IMR-90 (cell line): ENCODE data around the gene MAGEA3. TPM values are rescaled to one million over a fixed set of nuclear protein-coding genes. Genes with fewer than 3 reads are reported as not detected.

ENCODE experiments used
- ATAC-seq: fragments of 200-7000 bp; cut with Tn5 transposase; 2 replicates; pipeline ENCODE4 v1.9.1; 2020; ENCODE audit warnings: low read depth, mild to moderate bottlenecking, moderate library complexity
- BruUV-seq: library from RNA; stranded (reverse); fragments of 400-500 nt; replicated peaks from 2 replicates; lab custom pipeline; 2021; lab: Mats Ljungman, UMichigan
- CTCF ChIA-PET: fragments of 300-600 bp; formaldehyde crosslinking; extraction: SDS; loops from one replicate; lab custom pipeline; 2021; ENCODE audit warnings: antibody characterized with exemption; lab: Yijun Ruan, JAX
- POLR2A ChIA-PET: fragments of 300-600 bp; sonication (Branson Sonifier 250); formaldehyde crosslinking; loops from one replicate; lab custom pipeline; 2022; ENCODE audit warnings: antibody characterized with exemption; ENCODE audit not compliant: unreplicated experiment; lab: Charles Lee
- DNase-seq: peaks from one replicate; pipeline ENCODE4 v3.0.0; 2013
- H2AFZ ChIP-seq: replicated peaks from 2 replicates; pipeline ENCODE3; 2013; ENCODE audit warnings: low read length, mild to moderate bottlenecking; ENCODE audit not compliant: poor library complexity
- H2AK5ac ChIP-seq: 2 replicates; pipeline ENCODE4 v1.6.1; 2013; ENCODE audit warnings: low read depth, low read length, inconsistent platforms
- H2AK9ac ChIP-seq: replicated peaks from 2 replicates; pipeline ENCODE3; 2013; ENCODE audit warnings: mild to moderate bottlenecking, low read depth, low read length, moderate library complexity; ENCODE audit not compliant: poor library complexity
- H2BK120ac ChIP-seq: 2 replicates; pipeline ENCODE4 v1.6.1; 2013; ENCODE audit warnings: low read depth, low read length, inconsistent platforms
- H2BK15ac ChIP-seq: 3 replicates; pipeline ENCODE4 v1.6.1; 2013; ENCODE audit warnings: low read depth, low read length, inconsistent platforms
- H2BK20ac ChIP-seq: 2 replicates; pipeline ENCODE4 v1.6.1; 2013; ENCODE audit warnings: low read depth, mild to moderate bottlenecking, inconsistent platforms, low read length, moderate library complexity
- H2BK5ac ChIP-seq: 2 replicates; pipeline ENCODE4 v1.6.1; 2013; ENCODE audit warnings: mild to moderate bottlenecking, low read depth, low read length, inconsistent platforms; ENCODE audit not compliant: poor library complexity, severe bottlenecking
- H3K14ac ChIP-seq: replicated peaks from 2 replicates; pipeline ENCODE4 v1.6.1; 2013; ENCODE audit warnings: low read depth, low read length, inconsistent platforms
- H3K18ac ChIP-seq: 2 replicates; pipeline ENCODE4 v1.6.1; 2013; ENCODE audit warnings: low read depth, low read length, control low read depth
- H3K23ac ChIP-seq: 2 replicates; pipeline ENCODE4 v1.6.1; 2013; ENCODE audit warnings: low read depth, low read length, inconsistent platforms
- H3K27ac ChIP-seq: 2 replicates; pipeline ENCODE4 v1.5.1; 2013; ENCODE audit warnings: mild to moderate bottlenecking, control low read depth, low read length; ENCODE audit not compliant: insufficient read depth
- H3K27me3 ChIP-seq: 2 replicates; pipeline ENCODE4 v1.6.1; 2013; ENCODE audit warnings: low read length; ENCODE audit not compliant: control insufficient read depth, insufficient read depth
- H3K36me3 ChIP-seq: 2 replicates; pipeline ENCODE4 v1.6.1; 2013; ENCODE audit warnings: low read length, mixed read lengths; ENCODE audit not compliant: control insufficient read depth, insufficient read depth
- H3K4ac ChIP-seq: 2 replicates; pipeline ENCODE4 v1.6.1; 2013; ENCODE audit warnings: low read depth, low read length, inconsistent platforms
- H3K4me1 ChIP-seq: 2 replicates; pipeline ENCODE4 v1.6.1; 2013; ENCODE audit warnings: low read length, mixed read lengths; ENCODE audit not compliant: control insufficient read depth, insufficient read depth
- H3K4me2 ChIP-seq: 2 replicates; pipeline ENCODE4 v1.6.1; 2013; ENCODE audit warnings: low read depth, mild to moderate bottlenecking, control low read depth, low read length, moderate library complexity
- H3K4me3 ChIP-seq: 2 replicates; pipeline ENCODE4 v1.5.1; 2013; ENCODE audit warnings: low read depth, mild to moderate bottlenecking, control low read depth, low read length, moderate library complexity; ENCODE audit not compliant: insufficient read depth
- H3K56ac ChIP-seq: 2 replicates; pipeline ENCODE4 v1.6.1; 2013; ENCODE audit warnings: low read length, inconsistent platforms; ENCODE audit not compliant: insufficient read depth; ENCODE audit errors: extremely low read depth
- H3K79me1 ChIP-seq, 2 experiments: 2 replicates each; pipeline ENCODE4 v1.6.1; 2013; ENCODE audit warnings: low read length in 2 of 2, inconsistent platforms in 1 of 2, low read depth in 1 of 2
- H3K9ac ChIP-seq: 2 replicates; pipeline ENCODE4 v1.6.1; 2013; ENCODE audit warnings: low read depth, low read length, control low read depth
- H3K9me1 ChIP-seq: 2 replicates; pipeline ENCODE4 v1.6.1; 2013; ENCODE audit warnings: low read length, inconsistent platforms; ENCODE audit not compliant: insufficient read depth
- H3K9me3 ChIP-seq: 2 replicates; pipeline ENCODE4 v1.6.1; 2013; ENCODE audit warnings: low read length; ENCODE audit not compliant: control insufficient read depth, insufficient read depth
- H4K20me1 ChIP-seq: 2 replicates; pipeline ENCODE4 v1.6.1; 2013; ENCODE audit warnings: low read length, inconsistent platforms; ENCODE audit not compliant: insufficient read depth
- H4K5ac ChIP-seq: 2 replicates; pipeline ENCODE4 v1.6.1; 2013; ENCODE audit warnings: mild to moderate bottlenecking, low read depth, low read length, control low read depth
- H4K8ac ChIP-seq, 2 experiments: 2 replicates each; pipeline ENCODE4 v1.6.1; 2013; ENCODE audit warnings: low read depth in 2 of 2, low read length in 2 of 2, control low read depth in 1 of 2, inconsistent platforms in 1 of 2
- H4K91ac ChIP-seq: 2 replicates; pipeline ENCODE4 v1.6.1; 2013; ENCODE audit warnings: low read depth, low read length, inconsistent platforms; ENCODE audit not compliant: insufficient read depth
- BHLHE40 ChIP-seq: fragments of 150-350 bp; IDR thresholded peaks from 2 replicates; pipeline ENCODE4 v1.6.1; 2016; ENCODE audit warnings: mild to moderate bottlenecking, low read depth, low read length
- CEBPB ChIP-seq: IDR thresholded peaks from 2 replicates; pipeline ENCODE4 v1.6.1; 2012; ENCODE audit warnings: low read depth, low read length, improper control_type of control experiment
- CHD1 ChIP-seq: IDR thresholded peaks from 2 replicates; pipeline ENCODE4 v1.6.1; 2012; ENCODE audit warnings: low read depth, low read length, improper control_type of control experiment
- FOS ChIP-seq: fragments of 150-350 bp; IDR thresholded peaks from 2 replicates; pipeline ENCODE4 v1.6.1; 2016; ENCODE audit warnings: low read depth, low read length
- MAFK ChIP-seq: IDR thresholded peaks from 2 replicates; pipeline ENCODE4 v1.6.1; 2012; ENCODE audit warnings: low read depth, low read length, improper control_type of control experiment
- MAZ ChIP-seq: IDR thresholded peaks from 2 replicates; pipeline ENCODE4 v1.6.1; 2012; ENCODE audit warnings: low read depth, mild to moderate bottlenecking, low read length, improper control_type of control experiment, moderate library complexity, borderline replicate concordance
- MXI1 ChIP-seq: IDR thresholded peaks from 2 replicates; pipeline ENCODE4 v1.6.1; 2012; ENCODE audit warnings: low read depth, mild to moderate bottlenecking, low read length, moderate library complexity, borderline replicate concordance
- NFE2L2 ChIP-seq: fragments of 150-350 bp; IDR thresholded peaks from 2 replicates; pipeline ENCODE4 v1.6.1; 2016; ENCODE audit warnings: low read depth, mild to moderate bottlenecking, low read length
- POLR2A ChIP-seq: IDR thresholded peaks from 2 replicates; pipeline ENCODE4 v1.6.1; 2012; ENCODE audit warnings: mild to moderate bottlenecking, low read depth, low read length
- RCOR1 ChIP-seq: IDR thresholded peaks from 2 replicates; pipeline ENCODE4 v1.6.1; 2012; ENCODE audit warnings: mild to moderate bottlenecking, low read length, improper control_type of control experiment; ENCODE audit not compliant: insufficient replicate concordance
- RFX5 ChIP-seq: IDR thresholded peaks from 2 replicates; pipeline ENCODE4 v1.8.0; 2012; ENCODE audit warnings: low read depth, mild to moderate bottlenecking, low read length, moderate library complexity
- WGBS, 2 experiments: methylation state at CpG; one replicate each; pipeline versions ENCODE4 v1.1.5 to v1.1.7; 2013; ENCODE audit warnings: missing lambda C conversion rate in 2 of 2; ENCODE audit not compliant: insufficient read length in 1 of 2; ENCODE audit errors: extremely low coverage in 2 of 2; 5-methylcytosine and 5-hydroxymethylcytosine counted together
- dilution Hi-C: fragments of 300-500 bp; cut with HindIII; formaldehyde crosslinking; loops from one replicate; pipeline ENCODE4 v1.14.3; 2018; ENCODE audit warnings: low sequenced_read_pairs; ENCODE audit not compliant: unreplicated experiment
- in situ Hi-C: fragments of 300-500 bp; cut with MboI; formaldehyde crosslinking; loops from 3 replicates; pipeline ENCODE4 v1.14.3; 2019; ENCODE audit warnings: low sequenced_read_pairs, inconsistent platforms, mixed read lengths
- intact Hi-C: fragments of 100-400 bp; cut with micrococcal nuclease; formaldehyde crosslinking; loops from 2 replicates; pipeline ENCODE4 v1.10.0; 2022
- polyA plus RNA-seq, 3 experiments: library from polyadenylated mRNA; depleted of rRNA; stranded (reverse); fragments of >200 nt; gene quantifications; 2 replicates each; pipeline ENCODE4 v1.2.3, GENCODE V29; 2012; ENCODE audit warnings: low replicate concordance in 1 of 3
- total RNA-seq: library from RNA; depleted of rRNA; stranded (reverse); fragments of >200 nt; gene quantifications from 2 replicates; pipeline ENCODE4 v1.2.3, GENCODE V29; 2012

The MAGEA3 gene
- total and polyA plus RNA-seq, 2 of the 4 experiments (the other 2 are of a cell fraction): not detected

DNA sequence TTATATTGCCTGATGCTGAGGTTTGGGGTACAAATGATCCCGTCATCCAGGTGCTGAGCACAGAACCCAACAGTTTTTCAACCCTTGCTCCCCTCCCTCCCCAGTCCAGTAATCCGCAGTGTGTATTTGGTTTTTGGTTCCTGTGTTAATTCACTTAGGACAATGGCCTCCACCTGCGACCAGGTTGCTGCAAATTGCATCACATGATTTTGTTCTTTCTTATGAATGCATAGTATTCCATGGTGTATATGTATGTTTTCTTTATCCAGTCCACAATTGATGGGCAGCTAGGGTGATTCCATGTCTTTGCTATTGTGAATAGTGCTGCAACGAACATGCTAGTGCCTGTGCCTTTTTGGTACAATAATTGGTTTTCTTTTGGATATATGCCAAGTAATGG, 35.5 kb upstream of the MAGEA3 start:
- no peaks in the 10 kb centered on the region for H3K27me3 ChIP-seq
- BruUV-seq: no TSS peak
- H3K56ac ChIP-seq: no peak overlapping the region
- POLR2A ChIA-PET: no interaction called here
- no peak overlapping the region for H3K4me2 ChIP-seq
- no peak overlapping the region for H3K4me3 ChIP-seq
- no peak overlapping the region for H2AFZ ChIP-seq
- H3K4ac ChIP-seq: no peak overlapping the region
- H3K4me1 ChIP-seq: no peaks in the 10 kb centered on the region
- no peak for ATAC-seq
- H2AK5ac ChIP-seq: no peak overlapping the region
- no peak overlapping the region for H2BK20ac ChIP-seq
- no peaks in the 10 kb centered on the region for H3K79me1 ChIP-seq
- WGBS, 2 experiments: no CpG with 5 or more reads among the region's 4 CpGs
- H4K5ac ChIP-seq: no peak overlapping the region
- H3K23ac ChIP-seq: no peak overlapping the region
- no peaks in the 10 kb centered on the region for H4K20me1 ChIP-seq
- dilution Hi-C loops (no loop called here), intact Hi-C loops (no loop called here), in situ Hi-C loops (no loop called here)
- H3K27ac ChIP-seq: no peak overlapping the region
- no peak overlapping the region for H3K9ac ChIP-seq
- H2BK15ac ChIP-seq: no peak overlapping the region
- no peak overlapping the region for H4K91ac ChIP-seq
- no peak overlapping the region for H3K14ac ChIP-seq
- no peak overlapping the region for H3K18ac ChIP-seq
- H2AK9ac ChIP-seq: no peak overlapping the region
- no peak overlapping the region for H2BK5ac ChIP-seq
- no peaks in the 10 kb centered on the region for H3K9me1 ChIP-seq
- TF ChIP-seq CEBPB: no peak
- no peak for TF ChIP-seq MXI1
- no peak for TF ChIP-seq MAFK
- TF ChIP-seq MAZ: no peak
- TF ChIP-seq POLR2A: no peak
- no peak for TF ChIP-seq FOS
- TF ChIP-seq CHD1: no peak
- no peak for TF ChIP-seq BHLHE40
- no peak for TF ChIP-seq RFX5
- TF ChIP-seq NFE2L2: no peak
- TF ChIP-seq RCOR1: no peak
- DNase-seq: no peak
- CTCF ChIA-PET: no interaction called here
- no peak overlapping the region for H4K8ac ChIP-seq
- no peak overlapping the region for H2BK120ac ChIP-seq
- no peaks in the 10 kb centered on the region for H3K36me3 ChIP-seq
- no peaks in the 10 kb centered on the region; the same call in 1 of the 2 replicates for H3K9me3 ChIP-seq
